PC-3 (cell line): ENCODE data around the gene MOG.

Experiments used
- CTCF ChIP-seq: fragments of 300-600 bp; sonication (generic); conservative IDR thresholded peaks from 2 replicates; pipeline ENCODE4 v1.5.1; 2017; ENCODE audit warnings: antibody characterized with exemption, low read depth, mild to moderate bottlenecking, low read length
- EZH2 ChIP-seq: fragments of 300-600 bp; sonication (generic); IDR thresholded peaks from one replicate; pipeline ENCODE4 v1.6.1; 2017; ENCODE audit warnings: antibody characterized with exemption, mild to moderate bottlenecking, low read length; ENCODE audit not compliant: unreplicated experiment

GRCh38 chr6:29674008-29674407, 17.1 kb downstream of the MOG start:
- TF ChIP-seq CTCF (no peak), EZH2 (no peak)
